ENCODE results near the gene KLRC4.
A peak's percentile ranks its signal among the peaks of the same experiment; 100 is the strongest.
"Not testable (repeated sequence)": the region's sequence is repeated elsewhere in the genome, so short reads cannot be mapped to it uniquely, and the experiment has no call there.

The KLRC4 gene

DNA sequence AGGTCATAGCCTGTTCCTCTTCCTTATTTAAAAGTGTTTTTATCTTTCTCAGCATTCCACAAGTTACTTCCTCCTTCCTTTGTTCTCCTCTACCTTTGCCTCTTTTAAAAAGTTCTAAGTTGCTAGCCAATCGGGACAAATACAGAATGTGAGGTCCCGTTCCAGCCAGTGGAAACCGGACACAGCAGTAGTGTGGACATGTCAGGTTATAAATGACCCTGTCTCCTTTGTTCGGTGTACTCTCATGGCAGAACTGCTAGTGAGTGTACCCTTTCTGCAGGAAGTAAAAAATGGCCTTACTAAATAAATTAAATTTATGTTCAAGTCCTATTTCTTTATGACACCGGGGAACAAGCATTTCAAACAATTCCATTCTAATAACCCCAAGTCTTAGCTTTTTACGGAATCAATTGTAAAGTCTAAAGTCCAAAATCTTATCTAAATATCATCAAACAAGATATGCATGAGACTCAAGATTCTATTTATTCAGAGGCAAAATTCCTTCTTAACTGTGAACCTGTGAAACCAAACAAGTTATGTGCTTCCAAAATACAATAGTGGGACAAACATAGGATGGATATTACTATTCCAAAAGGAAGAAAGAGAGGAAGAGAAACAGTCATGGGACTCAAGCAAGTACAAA, 37.5 kb downstream of the KLRC4 start:
- H3K27me3 ChIP-seq (replicated peaks; ENCODE audit: control insufficient read depth, insufficient read depth, low read length, poor library complexity, severe bottlenecking); H3K36me3 ChIP-seq (ENCODE audit: control insufficient read depth, insufficient read depth, low read length); H3K4me3 ChIP-seq (ENCODE audit: insufficient read depth, low read depth, low read length, poor library complexity, severe bottlenecking); H3K4me1 ChIP-seq (ENCODE audit: control insufficient read depth, insufficient read depth, low read length, poor library complexity, severe bottlenecking); H3K9me3 ChIP-seq (ENCODE audit: control insufficient read depth, low read length); DNase-seq; H3K27ac ChIP-seq (ENCODE audit: insufficient read depth, low read length, poor library complexity, severe bottlenecking): not testable (repeated sequence)

DNA sequence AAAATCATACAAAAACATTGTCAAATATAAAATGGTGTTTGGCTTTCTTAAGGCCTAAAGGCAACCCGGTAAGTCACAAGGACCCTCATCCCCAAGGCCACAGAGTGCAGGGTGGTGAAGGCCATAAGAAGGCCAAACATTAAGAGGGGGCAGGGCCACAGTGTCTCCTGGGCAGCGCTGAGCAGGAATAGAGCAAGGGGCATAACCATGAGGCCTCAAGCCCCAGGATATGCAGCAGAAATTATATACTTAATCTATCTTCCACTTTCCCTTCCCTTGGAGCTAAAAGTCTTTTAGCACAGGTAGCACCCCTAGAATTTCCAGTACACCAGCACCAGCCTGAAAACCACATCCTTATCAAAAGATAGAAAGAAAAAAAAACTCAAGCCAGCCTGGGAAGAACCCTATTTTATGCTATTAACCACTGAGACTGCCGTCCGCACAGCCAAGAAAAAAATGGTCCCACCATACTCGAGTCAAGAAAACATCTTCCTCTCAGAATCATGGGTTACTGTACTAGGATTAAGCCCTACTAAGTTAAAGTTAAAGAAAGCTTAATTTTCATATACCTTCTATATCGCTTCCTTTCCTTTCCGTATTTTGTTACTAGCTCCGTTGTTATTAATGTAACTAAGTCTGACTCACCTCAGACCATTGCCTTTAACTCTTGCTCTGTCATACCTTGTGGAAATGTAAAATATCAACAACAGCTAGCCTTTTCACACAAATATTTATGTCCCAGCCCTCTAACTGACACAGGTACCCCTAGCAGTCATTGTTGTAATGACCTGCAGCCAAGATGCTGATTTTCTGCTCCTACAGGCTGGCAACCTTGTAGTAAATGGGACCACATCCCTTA, 39.8 kb downstream of the KLRC4 start:
- Histone ChIP-seq H3K27ac (ENCODE audit: insufficient read depth, low read length, poor library complexity, severe bottlenecking) (no peak overlapping the region), H3K27me3 (replicated peaks; ENCODE audit: control insufficient read depth, insufficient read depth, low read length, poor library complexity, severe bottlenecking) (no peaks in the 10 kb centered on the region), H3K4me1 (ENCODE audit: control insufficient read depth, insufficient read depth, low read length, poor library complexity, severe bottlenecking) (peaks cover 5% of the 10 kb centered on the region), H3K36me3 (ENCODE audit: control insufficient read depth, insufficient read depth, low read length) (no peaks in the 10 kb centered on the region), H3K9me3 (ENCODE audit: control insufficient read depth, low read length) (no peaks in the 10 kb centered on the region), H3K4me3 (ENCODE audit: insufficient read depth, low read depth, low read length, poor library complexity, severe bottlenecking) (no peak overlapping the region)
- DNase-seq: no peak

DNA sequence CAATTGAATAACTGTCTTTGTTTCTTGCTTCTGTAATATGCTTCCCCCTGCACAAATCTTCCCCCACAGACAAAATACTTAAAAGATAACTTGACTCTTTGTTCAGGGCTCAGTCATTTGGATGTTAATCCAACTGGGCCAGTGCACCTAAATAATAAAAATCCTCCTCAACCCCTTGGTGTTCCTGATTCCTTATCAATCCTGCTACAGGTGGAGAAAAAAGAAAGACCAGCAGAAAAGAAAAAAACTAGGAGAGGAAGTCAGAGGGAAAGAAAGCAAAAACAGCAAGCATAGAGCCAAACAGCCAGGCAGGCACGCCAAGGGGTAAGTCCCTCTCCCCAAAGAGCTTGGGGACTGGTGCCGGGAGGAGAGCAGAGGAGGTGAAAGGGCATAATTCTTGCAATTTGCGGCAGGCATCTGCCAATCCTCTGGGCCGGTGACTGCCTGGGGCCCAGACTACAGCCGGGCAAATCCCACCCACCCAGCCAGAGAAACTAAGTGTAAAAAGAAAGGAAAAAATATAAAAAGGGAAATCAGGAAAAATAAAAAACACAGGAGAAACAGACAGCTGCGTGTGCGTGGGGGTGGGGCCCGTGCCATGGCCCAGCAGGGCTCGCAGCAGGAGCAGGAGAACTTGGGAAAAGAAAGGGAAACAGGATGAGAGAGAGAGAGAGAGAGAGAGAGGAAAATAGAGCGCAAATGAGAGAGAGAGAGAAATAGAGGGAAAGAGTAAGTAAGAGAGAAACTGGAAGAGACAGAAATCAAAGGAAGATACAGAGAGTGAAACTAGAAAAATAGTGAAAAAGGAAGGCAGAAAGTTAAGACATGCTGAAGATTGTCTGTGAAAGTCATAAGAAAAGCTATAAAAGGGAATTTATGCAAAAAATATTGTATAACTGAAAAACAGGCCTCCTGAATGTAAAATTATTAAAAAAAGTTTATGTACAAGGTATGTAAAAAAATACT, 41.1 kb downstream of the KLRC4 start:
- no peak for DNase-seq
- Histone ChIP-seq H3K4me1 (ENCODE audit: control insufficient read depth, insufficient read depth, low read length, poor library complexity, severe bottlenecking) (peaks cover 5% of the 10 kb centered on the region), H3K4me3 (ENCODE audit: insufficient read depth, low read depth, low read length, poor library complexity, severe bottlenecking) (no peak overlapping the region), H3K27ac (ENCODE audit: insufficient read depth, low read length, poor library complexity, severe bottlenecking) (no peak overlapping the region), H3K36me3 (ENCODE audit: control insufficient read depth, insufficient read depth, low read length) (no peaks in the 10 kb centered on the region), H3K9me3 (ENCODE audit: control insufficient read depth, low read length) (no peaks in the 10 kb centered on the region), H3K27me3 (replicated peaks; ENCODE audit: control insufficient read depth, insufficient read depth, low read length, poor library complexity, severe bottlenecking) (no peaks in the 10 kb centered on the region)

DNA sequence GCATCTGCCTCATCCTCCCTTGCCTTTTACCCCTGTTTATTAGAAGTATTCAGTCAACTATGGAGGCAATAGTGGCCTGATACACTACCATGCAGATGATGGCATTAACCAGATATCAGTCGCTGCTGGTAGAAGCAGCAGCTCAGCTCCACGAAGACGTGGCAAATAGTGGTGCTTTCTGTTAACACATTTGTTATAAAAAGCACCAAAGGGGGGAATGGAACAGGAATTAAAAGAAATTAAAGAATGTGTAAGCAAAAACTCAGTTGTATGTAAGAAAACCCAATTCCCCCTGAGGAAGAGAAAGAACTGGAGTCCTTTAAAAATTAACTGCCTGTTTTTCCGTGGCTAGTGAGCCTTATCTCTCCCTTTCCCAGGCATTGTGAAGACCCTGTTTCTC, 41.8 kb downstream of the KLRC4 start:
- H3K4me3 ChIP-seq (ENCODE audit: insufficient read depth, low read depth, low read length, poor library complexity, severe bottlenecking); H3K9me3 ChIP-seq (ENCODE audit: control insufficient read depth, low read length); H3K4me1 ChIP-seq (ENCODE audit: control insufficient read depth, insufficient read depth, low read length, poor library complexity, severe bottlenecking); DNase-seq; H3K36me3 ChIP-seq (ENCODE audit: control insufficient read depth, insufficient read depth, low read length); H3K27me3 ChIP-seq (replicated peaks; ENCODE audit: control insufficient read depth, insufficient read depth, low read length, poor library complexity, severe bottlenecking); H3K27ac ChIP-seq (ENCODE audit: insufficient read depth, low read length, poor library complexity, severe bottlenecking): not testable (repeated sequence)

DNA sequence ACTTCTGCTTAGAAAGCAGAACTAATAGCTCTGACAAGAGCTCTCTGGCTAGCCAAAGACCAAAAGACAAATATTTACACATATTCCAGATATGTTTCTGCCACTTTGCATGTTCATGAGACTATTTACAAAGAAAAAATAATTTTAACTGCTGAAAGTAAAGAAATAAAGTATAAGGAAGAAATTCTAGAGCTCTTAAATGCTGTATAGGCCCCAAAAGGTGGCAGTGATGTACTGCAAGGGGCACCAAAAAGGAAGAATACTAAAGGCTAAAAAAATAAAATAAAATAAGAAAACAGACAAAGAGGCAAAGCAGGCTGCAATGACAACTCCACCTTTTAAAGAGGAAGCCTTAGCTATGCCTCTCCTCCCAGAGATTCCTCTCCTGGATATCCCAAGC, 42.7 kb downstream of the KLRC4 start:
- Histone ChIP-seq H3K4me1 (ENCODE audit: control insufficient read depth, insufficient read depth, low read length, poor library complexity, severe bottlenecking) (peaks cover 5% of the 10 kb centered on the region), H3K27me3 (replicated peaks; ENCODE audit: control insufficient read depth, insufficient read depth, low read length, poor library complexity, severe bottlenecking) (no peaks in the 10 kb centered on the region), H3K27ac (ENCODE audit: insufficient read depth, low read length, poor library complexity, severe bottlenecking) (no peak overlapping the region)

DNA sequence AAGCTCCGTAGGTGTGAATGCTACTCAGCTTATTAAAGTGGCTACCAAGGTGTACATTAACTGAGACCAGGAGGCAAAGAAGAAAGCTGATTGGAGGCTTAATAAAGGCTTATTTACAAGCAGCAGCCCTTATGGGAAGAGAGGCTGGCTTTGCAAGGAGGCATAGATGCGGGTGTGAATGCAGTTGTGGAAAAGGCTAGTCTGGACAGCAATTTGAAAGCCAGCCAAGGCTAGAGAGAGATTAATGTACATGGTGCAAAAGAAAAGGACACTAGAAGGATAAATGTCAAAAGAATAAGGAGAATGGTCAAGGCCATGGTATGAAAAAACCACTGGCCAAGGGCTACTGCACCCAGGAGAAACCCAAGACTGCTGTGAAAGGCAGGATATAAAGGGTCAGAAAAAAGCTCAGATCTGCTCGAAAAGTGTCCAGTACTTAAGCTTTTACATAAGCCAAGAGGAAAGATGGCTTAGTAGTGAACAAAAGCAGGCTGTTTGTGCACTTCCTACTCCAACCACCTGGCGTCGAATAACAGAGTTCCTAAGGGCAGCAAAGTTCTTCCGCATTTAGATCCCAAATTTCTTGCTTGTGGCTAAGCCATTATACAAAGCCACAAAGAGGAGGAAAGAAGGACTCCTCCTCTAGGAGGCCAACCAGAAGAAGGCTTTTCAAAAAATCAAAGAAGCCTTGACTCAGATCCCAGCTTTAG, 43.7 kb downstream of the KLRC4 start:
- H3K27me3 ChIP-seq (replicated peaks; ENCODE audit: control insufficient read depth, insufficient read depth, low read length, poor library complexity, severe bottlenecking): no peaks in the 10 kb centered on the region
- DNase-seq: no peak
- no peaks in the 10 kb centered on the region for H3K36me3 ChIP-seq (ENCODE audit: control insufficient read depth, insufficient read depth, low read length)
- peaks cover 5% of the 10 kb centered on the region for H3K4me1 ChIP-seq (ENCODE audit: control insufficient read depth, insufficient read depth, low read length, poor library complexity, severe bottlenecking)
- H3K9me3 ChIP-seq (ENCODE audit: control insufficient read depth, low read length): no peaks in the 10 kb centered on the region
- H3K27ac ChIP-seq (ENCODE audit: insufficient read depth, low read length, poor library complexity, severe bottlenecking): peak overlapping the region; percentile 61
- no peak overlapping the region for H3K4me3 ChIP-seq (ENCODE audit: insufficient read depth, low read depth, low read length, poor library complexity, severe bottlenecking)

More for the DNA sequence above, 42.7 kb downstream of the KLRC4 start:
- Histone ChIP-seq H3K4me3 (ENCODE audit: insufficient read depth, low read depth, low read length, poor library complexity, severe bottlenecking) (no peak overlapping the region), H3K36me3 (ENCODE audit: control insufficient read depth, insufficient read depth, low read length) (no peaks in the 10 kb centered on the region), H3K9me3 (ENCODE audit: control insufficient read depth, low read length) (no peaks in the 10 kb centered on the region)
- no peak for DNase-seq

DNA sequence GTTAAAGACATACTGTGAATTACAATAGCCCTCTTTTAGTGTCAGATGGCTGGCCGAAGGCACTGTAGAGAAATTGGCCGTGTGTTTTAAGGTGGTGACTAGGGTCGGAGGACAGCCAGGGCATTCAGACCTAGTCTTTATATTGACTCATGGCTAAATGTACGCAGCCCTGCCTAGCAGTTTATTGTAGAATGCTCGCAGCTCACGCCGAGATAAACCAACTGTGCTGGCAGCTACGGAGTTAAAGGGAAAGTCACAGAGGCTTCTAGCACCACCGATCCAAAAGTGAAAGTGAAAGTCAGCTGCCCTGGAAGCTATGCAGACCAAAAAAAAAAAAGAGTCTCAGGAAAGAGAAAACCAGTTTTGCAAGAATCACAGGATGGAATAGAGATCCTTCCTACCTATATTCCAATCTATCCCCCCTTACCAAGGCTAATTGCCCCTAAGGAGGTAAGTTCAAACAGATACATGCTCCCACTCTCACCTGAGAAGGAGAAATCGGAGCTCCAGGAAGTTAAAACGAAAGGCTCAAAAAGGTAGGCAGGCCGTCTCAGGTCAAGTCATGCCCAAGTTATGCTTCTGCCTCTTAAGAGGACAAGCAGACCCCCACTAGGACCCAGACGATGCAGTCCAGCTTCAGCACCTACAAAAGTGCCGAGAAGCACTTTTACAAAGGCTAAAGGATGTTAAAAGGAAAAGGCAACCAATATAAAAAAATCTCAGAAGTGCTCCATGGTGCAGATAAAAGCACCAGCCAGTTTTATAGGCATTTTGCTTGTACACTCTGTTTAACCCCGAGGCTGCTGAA, 44.5 kb downstream of the KLRC4 start:
- DNase-seq: peak; percentile 6 to 38 (median 13)
- H3K27me3 ChIP-seq (replicated peaks; ENCODE audit: control insufficient read depth, insufficient read depth, low read length, poor library complexity, severe bottlenecking): no peaks in the 10 kb centered on the region
- H3K9me3 ChIP-seq (ENCODE audit: control insufficient read depth, low read length): no peaks in the 10 kb centered on the region
- H3K4me3 ChIP-seq (ENCODE audit: insufficient read depth, low read depth, low read length, poor library complexity, severe bottlenecking): peak overlapping the region; percentile 91
- peaks cover 5% of the 10 kb centered on the region for H3K4me1 ChIP-seq (ENCODE audit: control insufficient read depth, insufficient read depth, low read length, poor library complexity, severe bottlenecking)
- H3K36me3 ChIP-seq (ENCODE audit: control insufficient read depth, insufficient read depth, low read length): no peaks in the 10 kb centered on the region
- H3K27ac ChIP-seq (ENCODE audit: insufficient read depth, low read length, poor library complexity, severe bottlenecking): peak overlapping the region; percentile 61

DNA sequence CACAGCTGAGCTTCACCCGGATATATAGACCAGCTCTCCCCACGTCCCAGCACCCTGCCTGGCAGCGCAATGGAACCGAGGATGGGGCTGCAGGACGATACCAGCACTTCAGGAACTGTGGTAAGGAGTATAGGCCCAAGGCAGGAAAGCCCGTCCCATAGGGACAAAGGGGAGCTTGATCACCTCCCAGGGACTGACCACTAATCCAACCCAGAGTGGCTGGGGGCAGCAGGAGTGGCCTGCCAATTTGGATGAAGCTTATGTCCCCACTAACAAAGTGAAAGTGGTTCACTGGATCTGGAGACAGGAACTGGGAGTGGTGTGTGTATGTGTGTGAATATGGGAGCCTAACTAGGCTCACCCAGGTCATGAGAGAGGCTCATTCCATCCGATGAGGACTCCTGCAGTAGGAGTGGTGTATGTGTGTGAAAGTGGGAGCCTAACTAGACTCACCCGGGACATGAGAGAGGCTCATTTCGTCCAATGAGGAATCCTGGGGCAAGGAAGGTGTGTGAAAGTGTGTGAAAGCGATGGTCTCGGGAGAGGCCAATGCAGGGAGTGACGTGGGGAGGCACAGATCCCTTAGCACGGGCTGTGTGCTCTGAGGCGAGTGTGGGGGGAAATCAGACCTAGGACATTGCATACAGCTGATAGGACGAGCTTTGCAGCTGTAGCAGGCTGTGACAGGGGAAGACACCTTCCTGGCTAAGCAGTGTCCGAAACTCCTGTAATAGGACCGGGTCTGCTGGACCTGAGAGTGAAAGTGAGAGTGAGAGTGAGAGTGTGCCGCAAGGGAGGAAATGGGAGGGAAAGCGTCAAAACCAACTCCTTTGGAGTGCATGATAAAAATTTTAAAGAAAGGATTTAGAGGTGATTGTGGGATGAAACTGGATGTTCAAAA, 45.4 kb downstream of the KLRC4 start:
- Histone ChIP-seq H3K4me1 (ENCODE audit: control insufficient read depth, insufficient read depth, low read length, poor library complexity, severe bottlenecking) (peaks cover 5% of the 10 kb centered on the region), H3K27ac (ENCODE audit: insufficient read depth, low read length, poor library complexity, severe bottlenecking) (peak overlapping the region; percentile 61), H3K36me3 (ENCODE audit: control insufficient read depth, insufficient read depth, low read length) (no peaks in the 10 kb centered on the region), H3K9me3 (ENCODE audit: control insufficient read depth, low read length) (no peaks in the 10 kb centered on the region), H3K4me3 (ENCODE audit: insufficient read depth, low read depth, low read length, poor library complexity, severe bottlenecking) (peak overlapping the region; percentile 91), H3K27me3 (replicated peaks; ENCODE audit: control insufficient read depth, insufficient read depth, low read length, poor library complexity, severe bottlenecking) (no peaks in the 10 kb centered on the region)
- DNase-seq: no peak

Data from effector memory CD4-positive, alpha-beta T cell (primary cell).